H9 (cell line): ENCODE data around the gene PYDC1. TPM values are rescaled to one million over a fixed set of nuclear protein-coding genes. Genes with fewer than 3 reads are reported as not detected.

Experiments used
- DNase-seq: peaks from one replicate; pipeline ENCODE4 v3.0.0-alpha.2; 2017
- H2AFZ ChIP-seq: one replicate; pipeline ENCODE4 v1.6.1; 2013; ENCODE audit warnings: mild to moderate bottlenecking, low read length, control low read depth, moderate library complexity
- H2AK5ac ChIP-seq: 2 replicates; pipeline ENCODE4 v1.6.1; 2013; ENCODE audit warnings: low read length, control low read depth, mixed read lengths; ENCODE audit not compliant: insufficient read length
- H2BK120ac ChIP-seq: one replicate; pipeline ENCODE4 v1.6.1; 2013; ENCODE audit warnings: low read depth, mild to moderate bottlenecking, low read length, control low read depth, inconsistent platforms; ENCODE audit not compliant: poor library complexity, severe bottlenecking
- H2BK12ac ChIP-seq: 2 replicates; pipeline ENCODE4 v1.6.1; 2013; ENCODE audit warnings: low read length, control low read depth, mixed read lengths, low read depth; ENCODE audit not compliant: insufficient read length
- H2BK15ac ChIP-seq: 2 replicates; pipeline ENCODE4 v1.6.1; 2013; ENCODE audit warnings: low read depth, low read length, control low read depth
- H2BK20ac ChIP-seq: one replicate; pipeline ENCODE4 v1.6.1; 2013; ENCODE audit warnings: low read depth, mild to moderate bottlenecking, low read length, control low read depth, inconsistent platforms; ENCODE audit not compliant: poor library complexity, severe bottlenecking
- H2BK5ac ChIP-seq: 2 replicates; pipeline ENCODE4 v1.6.1; 2013; ENCODE audit warnings: low read length, control low read depth, mixed read lengths; ENCODE audit not compliant: insufficient read length
- H3K14ac ChIP-seq: 2 replicates; pipeline ENCODE4 v1.6.1; 2013; ENCODE audit warnings: low read length, control low read depth; ENCODE audit not compliant: insufficient read depth
- H3K18ac ChIP-seq: 2 replicates; pipeline ENCODE4 v1.6.1; 2013; ENCODE audit warnings: low read depth, mild to moderate bottlenecking, mixed read lengths, low read length, control low read depth; ENCODE audit not compliant: insufficient read length
- H3K23ac ChIP-seq: 2 replicates; pipeline ENCODE4 v1.6.1; 2013; ENCODE audit warnings: low read length, control low read depth, mixed read lengths, low read depth; ENCODE audit not compliant: insufficient read length
- H3K23me2 ChIP-seq: 2 replicates; pipeline ENCODE4 v1.6.1; 2013; ENCODE audit warnings: low read depth, mild to moderate bottlenecking, mixed read lengths, low read length, control low read depth; ENCODE audit not compliant: insufficient read length, poor library complexity, severe bottlenecking
- H3K27ac ChIP-seq: 2 replicates; pipeline ENCODE4 v1.5.1; 2013; ENCODE audit warnings: low read length, control low read depth, mixed read lengths, low read depth; ENCODE audit not compliant: insufficient read length
- H3K27me3 ChIP-seq: 2 replicates; pipeline ENCODE4 v1.6.1; 2013; ENCODE audit warnings: low read length, control low read depth, inconsistent platforms; ENCODE audit not compliant: insufficient read depth
- H3K4ac ChIP-seq: 2 replicates; pipeline ENCODE4 v1.6.1; 2013; ENCODE audit warnings: low read depth, mild to moderate bottlenecking, control low read depth, inconsistent platforms, low read length, moderate library complexity
- H3K4me1 ChIP-seq: 2 replicates; pipeline ENCODE4 v1.6.1; 2013; ENCODE audit warnings: low read length, control low read depth, inconsistent platforms; ENCODE audit not compliant: insufficient read depth
- H3K4me2 ChIP-seq: 2 replicates; pipeline ENCODE4 v1.6.1; 2013; ENCODE audit warnings: low read length, control low read depth, mixed read lengths; ENCODE audit not compliant: insufficient read length, insufficient read depth
- H3K56ac ChIP-seq: 2 replicates; pipeline ENCODE4 v1.6.1; 2013; ENCODE audit warnings: low read depth, mild to moderate bottlenecking, mixed read lengths, low read length, control low read depth; ENCODE audit not compliant: insufficient read length
- H3K79me1 ChIP-seq: 2 replicates; pipeline ENCODE4 v1.6.1; 2013; ENCODE audit warnings: low read depth, mild to moderate bottlenecking, moderate library complexity, low read length, control low read depth, inconsistent platforms; ENCODE audit not compliant: insufficient read depth, poor library complexity, severe bottlenecking
- H3K79me2 ChIP-seq: 2 replicates; pipeline ENCODE4 v1.6.1; 2013; ENCODE audit warnings: low read length, control low read depth, inconsistent platforms; ENCODE audit not compliant: insufficient read depth
- H3K9ac ChIP-seq: 2 replicates; pipeline ENCODE4 v1.6.1; 2013; ENCODE audit warnings: low read length, control low read depth, mixed read lengths; ENCODE audit not compliant: insufficient read length; ENCODE audit errors: extremely low read depth
- H3K9me3 ChIP-seq: one replicate; pipeline ENCODE4 v1.6.1; 2013; ENCODE audit warnings: low read depth, low read length, inconsistent platforms; ENCODE audit not compliant: control insufficient read depth
- H3T11ph ChIP-seq: one replicate; pipeline ENCODE4 v1.6.1; 2013; ENCODE audit warnings: mild to moderate bottlenecking, low read length, control low read depth, inconsistent platforms
- H4K20me1 ChIP-seq: one replicate; pipeline ENCODE4 v1.6.1; 2013; ENCODE audit not compliant: control insufficient read depth, insufficient read length, insufficient read depth
- H4K5ac ChIP-seq: 2 replicates; pipeline ENCODE4 v1.6.1; 2013; ENCODE audit warnings: low read depth, mild to moderate bottlenecking, mixed read lengths, low read length, control low read depth; ENCODE audit not compliant: insufficient read length
- H4K8ac ChIP-seq: replicated peaks from 2 replicates; pipeline ENCODE4 v1.6.1; 2013; ENCODE audit warnings: low read length, control low read depth, mixed read lengths, low read depth; ENCODE audit not compliant: insufficient read length
- H4K91ac ChIP-seq: 2 replicates; pipeline ENCODE4 v1.6.1; 2013; ENCODE audit warnings: low read depth, mild to moderate bottlenecking, moderate library complexity, mixed read lengths, low read length, control low read depth; ENCODE audit not compliant: insufficient read length
- H3K27ac Mint-ChIP-seq, 3 experiments: 2 replicates in 2 of 3; 3 replicates in 1 of 3; pipeline ENCODE4 v1.8.0; 2020 to 2021; ENCODE audit warnings: mixed read lengths in 3 of 3, mild to moderate bottlenecking in 1 of 3, moderate library complexity in 1 of 3
- H3K27me3 Mint-ChIP-seq: 2 replicates; pipeline ENCODE4 v1.8.0; 2021; ENCODE audit warnings: low read depth, mild to moderate bottlenecking, moderate library complexity, mixed read lengths
- H3K36me3 Mint-ChIP-seq, 3 experiments: 2 replicates in 2 of 3; 3 replicates in 1 of 3; pipeline ENCODE4 v1.8.0; 2020 to 2021; ENCODE audit warnings: low read depth in 3 of 3, mixed read lengths in 3 of 3; ENCODE audit not compliant: insufficient read depth in 1 of 3
- H3K4me1 Mint-ChIP-seq, 2 experiments: 2 replicates each; pipeline ENCODE4 v1.8.0; 2020; ENCODE audit warnings: mixed read lengths in 2 of 2
- H3K4me3 Mint-ChIP-seq, 2 experiments: 2 replicates in 1 of 2; 3 replicates in 1 of 2; pipeline ENCODE4 v1.8.0; 2020 to 2021; ENCODE audit warnings: mild to moderate bottlenecking in 2 of 2, mixed read lengths in 2 of 2, moderate library complexity in 1 of 2
- H3K9me3 Mint-ChIP-seq, 2 experiments: 2 replicates in 1 of 2; 3 replicates in 1 of 2; pipeline ENCODE4 v1.8.0; 2020; ENCODE audit warnings: mild to moderate bottlenecking in 2 of 2, mixed read lengths in 2 of 2, moderate library complexity in 1 of 2
- WGBS: extraction: QIAGEN DNeasy Blood & Tissue Kit; methylation state at CpG from one replicate; pipeline ENCODE4 v1.1.7; 2013; ENCODE audit warnings: missing lambda C conversion rate, low lambda C conversion rate, mixed read lengths; ENCODE audit not compliant: insufficient read length; ENCODE audit errors: extremely low coverage; 5-methylcytosine and 5-hydroxymethylcytosine counted together
- long read RNA-seq: library from polyadenylated mRNA; unstranded; transcript quantifications from one replicate; pipeline ENCODE4 v2.0.0, GENCODE V29; 2020
- total RNA-seq: library from RNA; stranded (reverse); gene quantifications from 2 replicates; pipeline ENCODE4 v1.2.1, GENCODE V29; 2021
- TF ChIP-seq, protein P1 (sequence below): fragments of 200-600 bp; sonication (generic); conservative IDR thresholded peaks from 3 replicates; pipeline ENCODE4 v1.8.0; 2021; ENCODE audit warnings: antibody characterized with exemption, mild to moderate bottlenecking

PYDC1 gene
- 0.70 and 2.1 TPM in 2 replicates for total RNA-seq
- long read RNA-seq: 0 reads

DNA sequence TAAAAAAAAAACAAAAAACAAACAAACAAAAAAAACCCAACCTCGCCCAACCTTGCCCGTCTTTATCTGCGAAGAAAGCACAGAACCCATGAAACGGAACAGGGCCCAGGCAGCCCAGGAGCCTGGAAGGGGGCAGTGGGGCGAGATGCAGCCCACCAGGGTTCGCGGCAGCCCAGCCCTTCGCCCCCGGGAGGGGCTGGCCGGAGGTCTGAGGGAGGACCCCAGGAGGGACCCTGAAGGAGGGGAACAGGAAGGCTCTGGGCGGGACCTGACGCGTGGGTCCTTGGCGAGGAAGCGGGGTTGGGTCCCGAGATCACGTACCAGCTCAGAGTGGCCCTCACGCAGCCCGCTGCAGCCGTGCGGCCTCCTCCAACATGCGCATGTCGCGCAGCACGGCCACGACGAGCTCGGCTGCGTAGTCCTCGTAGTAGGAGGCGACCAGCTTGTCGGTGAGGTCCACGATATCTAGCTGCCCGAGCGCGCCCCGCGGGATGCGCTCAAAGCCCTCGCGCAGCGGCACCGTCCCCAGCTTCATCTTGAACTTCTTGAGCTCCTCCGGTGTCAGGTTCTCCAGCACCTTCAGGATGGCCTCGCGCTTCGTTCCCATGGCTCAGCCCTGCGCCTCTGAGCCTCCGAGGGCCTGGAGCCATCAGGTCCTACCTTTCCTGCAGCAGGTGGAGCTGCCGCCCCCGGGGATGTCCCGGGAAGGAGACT lies at the start of gene PYDC1:
PYDC1 (minus strand) TSS at position 714 of the 714 bp plus-strand sequence; CDS start at position 607, 107 bp downstream.
- Histone ChIP-seq H3K27ac (no peak within 1 kb of the TSS), H3K4me1 (no peaks in the 10 kb centered on the region), H4K20me1 (no peaks in the 10 kb centered on the region), H3K9ac (no peak within 1 kb of the TSS), H3K23me2 (peaks cover 26% of the 10 kb centered on the region), H4K91ac (no peak within 1 kb of the TSS), H3K23ac (no peak within 1 kb of the TSS), H3T11ph (no peak within 1 kb of the TSS), H2BK20ac (no peak within 1 kb of the TSS), H3K4ac (no peak within 1 kb of the TSS), H4K8ac (no peak within 1 kb of the TSS), H2BK15ac (no peak within 1 kb of the TSS), H2AK5ac (no peak within 1 kb of the TSS), H3K56ac (no peak within 1 kb of the TSS), H2AFZ (no peak within 1 kb of the TSS), H3K4me2 (peak within 1 kb of the TSS; percentile 72), H2BK5ac (no peak within 1 kb of the TSS), H3K14ac (no peak within 1 kb of the TSS), H4K5ac (no peak within 1 kb of the TSS), H3K79me1 (no peaks in the 10 kb centered on the region), H3K27me3 (peaks cover 15% of the 10 kb centered on the region; the same call in 1 of the 2 replicates), H3K9me3 (no peaks in the 10 kb centered on the region), H3K18ac (no peak within 1 kb of the TSS), H2BK120ac (no peak within 1 kb of the TSS), H2BK12ac (no peak within 1 kb of the TSS), H3K79me2 (no peaks in the 10 kb centered on the region)
- Mint-ChIP-seq H3K36me3 (no peaks in the 10 kb centered on the region; a peak in 1 of 7 replicates), H3K4me3 (peak within 1 kb of the TSS; percentile 66 to 84), H3K27ac (no peak within 1 kb of the TSS), H3K4me1 (peaks cover 23 to 24% of the 10 kb centered on the region in 2 experiments), H3K9me3 (no peaks in the 10 kb centered on the region; a peak in 1 of 5 replicates), H3K27me3 (peaks cover 74% of the 10 kb centered on the region)
- TF ChIP-seq, protein P1, sequence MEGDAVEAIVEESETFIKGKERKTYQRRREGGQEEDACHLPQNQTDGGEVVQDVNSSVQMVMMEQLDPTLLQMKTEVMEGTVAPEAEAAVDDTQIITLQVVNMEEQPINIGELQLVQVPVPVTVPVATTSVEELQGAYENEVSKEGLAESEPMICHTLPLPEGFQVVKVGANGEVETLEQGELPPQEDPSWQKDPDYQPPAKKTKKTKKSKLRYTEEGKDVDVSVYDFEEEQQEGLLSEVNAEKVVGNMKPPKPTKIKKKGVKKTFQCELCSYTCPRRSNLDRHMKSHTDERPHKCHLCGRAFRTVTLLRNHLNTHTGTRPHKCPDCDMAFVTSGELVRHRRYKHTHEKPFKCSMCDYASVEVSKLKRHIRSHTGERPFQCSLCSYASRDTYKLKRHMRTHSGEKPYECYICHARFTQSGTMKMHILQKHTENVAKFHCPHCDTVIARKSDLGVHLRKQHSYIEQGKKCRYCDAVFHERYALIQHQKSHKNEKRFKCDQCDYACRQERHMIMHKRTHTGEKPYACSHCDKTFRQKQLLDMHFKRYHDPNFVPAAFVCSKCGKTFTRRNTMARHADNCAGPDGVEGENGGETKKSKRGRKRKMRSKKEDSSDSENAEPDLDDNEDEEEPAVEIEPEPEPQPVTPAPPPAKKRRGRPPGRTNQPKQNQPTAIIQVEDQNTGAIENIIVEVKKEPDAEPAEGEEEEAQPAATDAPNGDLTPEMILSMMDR: peak; percentile 28; the same call in 1 of the 3 replicates
- no CpG with 5 or more reads among the region's 52 CpGs for WGBS
- peak; percentile 78 for DNase-seq
